Measurements from ENCODE around the gene MLC1.
A peak's percentile ranks its signal among the peaks of the same experiment; 100 is the strongest.

Gene MLC1

DNA sequence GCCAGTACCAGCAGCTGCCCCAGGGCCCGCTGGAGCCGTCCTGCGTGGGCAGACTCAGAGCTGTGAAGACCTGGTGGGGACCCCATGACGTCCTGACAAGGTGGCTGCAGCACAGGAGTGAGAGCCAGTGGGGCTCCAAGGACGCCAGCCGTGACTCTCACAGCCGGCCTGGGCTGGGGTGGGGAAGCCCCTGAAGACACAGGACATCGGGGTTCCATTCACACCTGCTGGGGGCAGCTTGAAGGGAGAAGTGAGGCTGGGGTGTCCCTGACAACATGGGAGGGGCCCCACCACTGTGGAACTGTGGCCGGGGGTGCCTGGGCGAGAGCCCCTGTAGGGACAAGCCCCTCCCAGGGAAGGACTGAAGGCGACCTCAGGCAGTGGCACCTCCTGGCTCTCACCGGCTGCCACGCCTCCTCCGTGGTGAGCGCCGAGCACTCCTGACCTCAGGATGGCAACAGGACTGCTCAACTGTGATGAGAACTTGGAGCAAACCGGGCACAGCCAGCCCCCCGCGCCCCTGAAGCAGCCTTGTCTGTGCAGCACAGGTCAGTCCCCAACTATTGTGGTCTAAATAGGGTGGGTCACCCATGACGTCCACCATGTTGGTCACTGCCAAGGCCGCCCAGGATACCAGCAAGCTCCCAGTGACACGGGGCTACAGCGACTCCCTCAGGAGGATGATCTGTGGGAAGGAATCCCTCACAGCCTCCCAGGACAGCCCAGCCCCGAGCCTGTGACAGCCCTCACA is 49.9 kb downstream of the MLC1 start:
- Histone ChIP-seq H3K14ac (ENCODE audit: low read length in 2 of 2) (peak overlapping the region in 1 of 2 experiments; percentile 71), H3K27ac (ENCODE audit: low read length, poor library complexity, severe bottlenecking) (no peak overlapping the region), H2AK5ac (ENCODE audit: low read length, severe bottlenecking) (no peak overlapping the region), H2BK12ac (ENCODE audit: low read length in 2 of 2) (no peak overlapping the region), H2BK120ac (ENCODE audit: low read depth, low read length) (no peak overlapping the region), H3K4me2 (ENCODE audit: low read length, poor library complexity, severe bottlenecking) (no peak overlapping the region), H3K27me3 (ENCODE audit: control insufficient read depth in 1 of 2, insufficient read depth in 1 of 2, low read length in 2 of 2) (peaks cover 11 to 59% of the 10 kb centered on the region in 2 experiments), H4K91ac (ENCODE audit: low read length) (no peak overlapping the region), H2BK15ac (ENCODE audit: low read depth, poor library complexity, severe bottlenecking) (no peak overlapping the region), H3K4ac (ENCODE audit: low read depth in 1 of 2, low read length in 2 of 2) (no peak overlapping the region), H3K36me3 (ENCODE audit: control insufficient read depth in 1 of 2, insufficient read depth in 2 of 2, low read depth in 1 of 2, low read length in 2 of 2) (no peaks in the 10 kb centered on the region), H3K4me1 (ENCODE audit: control insufficient read depth, insufficient read depth, low read depth, low read length) (no peaks in the 10 kb centered on the region), H2BK5ac (ENCODE audit: low read depth, low read length, poor library complexity, severe bottlenecking) (no peak overlapping the region), H3K79me1 (replicated peaks; ENCODE audit: low read length, poor library complexity, severe bottlenecking) (no peaks in the 10 kb centered on the region), H3K23ac (ENCODE audit: low read length in 2 of 2) (no peak overlapping the region), H3K18ac (ENCODE audit: low read depth in 1 of 2, low read length in 2 of 2) (no peak overlapping the region), H2AFZ (ENCODE audit: low read depth, low read length) (no peak overlapping the region), H3K9ac (ENCODE audit: low read length) (no peak overlapping the region), H3K9me3 (ENCODE audit: control insufficient read depth, low read length) (peaks cover 20% of the 10 kb centered on the region), H3K4me3 (ENCODE audit: insufficient read depth in 1 of 2, low read depth in 1 of 2, low read length in 2 of 2) (no peak overlapping the region), H4K8ac (ENCODE audit: low read length) (no peak overlapping the region)
- 85% methylated on average over 24 of the region's 24 CpGs for WGBS
- DNase-seq: no peak

DNA sequence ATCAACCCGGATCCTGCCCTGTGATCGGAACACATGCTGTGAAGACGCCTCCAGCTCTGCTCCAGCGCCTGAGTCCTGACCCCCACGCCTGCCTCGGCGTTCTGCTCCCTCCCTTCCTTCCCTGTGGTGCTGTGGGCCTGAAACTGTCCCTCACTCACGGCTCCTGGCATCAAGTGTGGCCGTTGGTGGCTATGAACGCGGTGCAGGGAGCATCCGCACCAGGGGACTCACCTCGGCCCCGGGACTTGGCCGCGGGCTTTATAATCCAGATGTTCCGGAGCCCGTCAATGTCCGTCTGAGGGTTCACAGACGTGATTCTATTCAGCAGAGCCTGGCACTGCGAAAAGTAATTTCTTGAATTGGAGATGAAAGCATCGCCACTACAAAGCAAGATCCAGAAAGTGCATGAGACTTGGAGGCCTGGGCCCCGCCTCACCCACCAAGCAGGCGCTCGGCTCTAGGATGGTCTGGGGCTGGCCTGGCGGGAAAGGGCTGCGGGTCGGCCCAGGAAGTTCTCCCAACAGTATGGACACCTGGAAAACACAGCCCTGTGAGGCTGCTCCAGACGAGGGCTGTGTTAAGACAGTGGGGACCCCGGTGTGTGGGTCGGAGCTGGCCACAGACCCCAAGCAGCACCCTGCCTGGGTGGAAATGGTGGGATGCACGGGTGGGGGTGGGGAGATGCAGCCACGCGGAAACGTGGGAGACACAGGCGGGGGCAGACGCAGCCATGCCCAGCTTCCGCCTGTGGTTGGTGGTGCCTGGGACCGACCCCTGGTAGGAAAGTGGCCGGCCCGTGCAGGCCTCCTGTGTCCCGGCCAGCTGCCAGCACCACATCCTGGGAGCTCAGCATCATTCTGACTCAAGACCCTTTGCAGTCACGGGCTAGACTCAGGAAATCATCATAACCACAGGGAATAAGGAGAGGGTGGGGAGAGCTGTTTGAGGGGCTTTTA is 50.8 kb downstream of the MLC1 start:
- Histone ChIP-seq H3K9me3 (ENCODE audit: control insufficient read depth, low read length) (peaks cover 17% of the 10 kb centered on the region), H3K4me2 (ENCODE audit: low read length, poor library complexity, severe bottlenecking) (no peak overlapping the region), H3K4me3 (ENCODE audit: insufficient read depth in 1 of 2, low read depth in 1 of 2, low read length in 2 of 2) (no peak overlapping the region), H3K27ac (ENCODE audit: low read length, poor library complexity, severe bottlenecking) (no peak overlapping the region), H3K27me3 (ENCODE audit: control insufficient read depth in 1 of 2, insufficient read depth in 1 of 2, low read length in 2 of 2) (peaks cover 11 to 62% of the 10 kb centered on the region in 2 experiments), H3K4me1 (ENCODE audit: control insufficient read depth, insufficient read depth, low read depth, low read length) (peaks cover 5% of the 10 kb centered on the region), H3K9ac (ENCODE audit: low read length) (no peak overlapping the region), H4K8ac (ENCODE audit: low read length) (no peak overlapping the region), H2BK5ac (ENCODE audit: low read depth, low read length, poor library complexity, severe bottlenecking) (no peak overlapping the region), H2BK120ac (ENCODE audit: low read depth, low read length) (no peak overlapping the region), H3K79me1 (replicated peaks; ENCODE audit: low read length, poor library complexity, severe bottlenecking) (no peaks in the 10 kb centered on the region), H2AFZ (ENCODE audit: low read depth, low read length) (no peak overlapping the region), H3K36me3 (ENCODE audit: control insufficient read depth in 1 of 2, insufficient read depth in 2 of 2, low read depth in 1 of 2, low read length in 2 of 2) (no peaks in the 10 kb centered on the region), H2AK5ac (ENCODE audit: low read length, severe bottlenecking) (no peak overlapping the region), H2BK15ac (ENCODE audit: low read depth, poor library complexity, severe bottlenecking) (no peak overlapping the region), H4K91ac (ENCODE audit: low read length) (no peak overlapping the region), H3K18ac (ENCODE audit: low read depth in 1 of 2, low read length in 2 of 2) (no peak overlapping the region), H3K23ac (ENCODE audit: low read length in 2 of 2) (no peak overlapping the region), H3K4ac (ENCODE audit: low read depth in 1 of 2, low read length in 2 of 2) (no peak overlapping the region), H2BK12ac (ENCODE audit: low read length in 2 of 2) (no peak overlapping the region), H3K14ac (ENCODE audit: low read length in 2 of 2) (no peak overlapping the region)
- WGBS: 87% methylated on average over 43 of the region's 43 CpGs
- DNase-seq: no peak

DNA sequence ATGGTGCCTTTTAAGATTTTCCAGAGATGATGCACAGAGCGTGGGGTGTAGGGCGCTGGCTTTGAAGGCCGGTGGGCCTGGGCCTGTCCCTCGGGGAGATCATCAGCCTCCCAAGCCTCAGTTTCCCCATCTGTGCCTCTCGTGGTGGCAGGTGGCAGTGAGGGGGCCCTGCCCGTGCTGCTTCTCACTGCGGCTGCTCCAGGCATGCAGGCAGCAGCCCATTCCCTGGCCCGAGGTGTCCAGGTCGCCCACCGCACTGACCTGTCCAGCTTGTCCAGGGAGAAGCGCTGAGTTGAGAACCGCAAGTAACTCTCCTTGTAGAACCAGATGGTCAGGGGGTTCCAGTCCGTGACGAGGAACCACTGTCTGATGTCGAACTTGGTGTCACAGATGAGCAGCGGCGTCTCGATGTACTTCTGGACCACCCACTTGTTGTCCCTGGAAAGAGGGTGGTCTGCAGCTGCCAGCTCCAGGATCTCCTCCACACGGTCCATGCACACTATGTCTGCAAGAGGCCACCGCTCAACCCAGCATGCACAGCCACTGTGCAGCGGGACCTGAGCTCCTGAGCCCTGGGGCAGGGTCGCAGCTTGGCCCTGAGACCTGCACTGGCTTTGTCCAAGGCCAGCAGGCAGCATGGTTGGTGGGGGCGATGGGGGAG is 52.2 kb downstream of the MLC1 start:
- DNase-seq: no peak
- WGBS: 91% methylated on average over 22 of the region's 23 CpGs
- H2AK5ac ChIP-seq (ENCODE audit: low read length, severe bottlenecking): no peak overlapping the region
- H3K18ac ChIP-seq (ENCODE audit: low read depth in 1 of 2, low read length in 2 of 2): no peak overlapping the region
- no peak overlapping the region for H3K4me3 ChIP-seq (ENCODE audit: insufficient read depth in 1 of 2, low read depth in 1 of 2, low read length in 2 of 2)
- no peak overlapping the region for H2BK15ac ChIP-seq (ENCODE audit: low read depth, poor library complexity, severe bottlenecking)
- H3K4ac ChIP-seq (ENCODE audit: low read depth in 1 of 2, low read length in 2 of 2): no peak overlapping the region
- no peak overlapping the region for H3K27ac ChIP-seq (ENCODE audit: low read length, poor library complexity, severe bottlenecking)
- no peaks in the 10 kb centered on the region for H3K36me3 ChIP-seq (ENCODE audit: control insufficient read depth in 1 of 2, insufficient read depth in 2 of 2, low read depth in 1 of 2, low read length in 2 of 2)
- H3K4me2 ChIP-seq (ENCODE audit: low read length, poor library complexity, severe bottlenecking): no peak overlapping the region
- H2AFZ ChIP-seq (ENCODE audit: low read depth, low read length): no peak overlapping the region
- no peaks in the 10 kb centered on the region for H3K79me1 ChIP-seq (replicated peaks; ENCODE audit: low read length, poor library complexity, severe bottlenecking)
- H3K27me3 ChIP-seq (ENCODE audit: control insufficient read depth in 1 of 2, insufficient read depth in 1 of 2, low read length in 2 of 2): peaks cover 11 to 57% of the 10 kb centered on the region in 2 experiments
- no peak overlapping the region for H3K9ac ChIP-seq (ENCODE audit: low read length)
- no peak overlapping the region for H3K23ac ChIP-seq (ENCODE audit: low read length in 2 of 2)
- H2BK120ac ChIP-seq (ENCODE audit: low read depth, low read length): no peak overlapping the region
- H2BK5ac ChIP-seq (ENCODE audit: low read depth, low read length, poor library complexity, severe bottlenecking): no peak overlapping the region
- no peak overlapping the region for H4K8ac ChIP-seq (ENCODE audit: low read length)
- no peak overlapping the region for H3K14ac ChIP-seq (ENCODE audit: low read length in 2 of 2)
- no peak overlapping the region for H4K91ac ChIP-seq (ENCODE audit: low read length)
- no peak overlapping the region for H2BK12ac ChIP-seq (ENCODE audit: low read length in 2 of 2)
- H3K9me3 ChIP-seq (ENCODE audit: control insufficient read depth, low read length): peaks cover 5% of the 10 kb centered on the region
- H3K4me1 ChIP-seq (ENCODE audit: control insufficient read depth, insufficient read depth, low read depth, low read length): peaks cover 5% of the 10 kb centered on the region

All from mesenchymal stem cell (in vitro differentiated cells and primary cell).